B cell (primary cell): Measurements from ENCODE around the gene KIRREL3. TPM values are rescaled to one million over a fixed set of nuclear protein-coding genes. Genes with fewer than 3 reads are reported as not detected.

ENCODE experiments used
- ATAC-seq: fragments of 200-7000 bp; cut with Tn5 transposase; one replicate; pipeline ENCODE4 v1.10.0; 2021; ENCODE audit warnings: low read depth, mild to moderate bottlenecking, moderate number of reproducible peaks, moderate library complexity
- CTCF ChIA-PET: fragments of 350-600 bp; sonication (Branson Sonifier 250); formaldehyde crosslinking; loops from one replicate; lab custom pipeline; 2021; ENCODE audit warnings: antibody characterized with exemption, inconsistent platforms; lab: Charles Lee
- POLR2A ChIA-PET: fragments of 350-600 bp; sonication (Branson Sonifier 250); formaldehyde crosslinking; loops from one replicate; lab custom pipeline; 2021; ENCODE audit warnings: antibody characterized with exemption; lab: Charles Lee
- DNase-seq: peaks from one replicate; pipeline ENCODE4 v3.0.0; 2013
- H2AFZ ChIP-seq: 2 replicates; pipeline ENCODE4 v1.6.1; 2012; ENCODE audit warnings: mild to moderate bottlenecking, low read depth, low read length; ENCODE audit not compliant: insufficient read depth, poor library complexity, severe bottlenecking
- H3K27ac ChIP-seq, 2 donors: 1 replicate in 1 of 2; 2 replicates in 1 of 2; pipeline ENCODE4 v1.5.1; 2012 to 2013; ENCODE audit warnings: low read length in 2 of 2, mild to moderate bottlenecking in 2 of 2, moderate library complexity in 1 of 2
- H3K27me3 ChIP-seq, 4 experiments: fragments of 200-600 bp in 1 of 4; sonication (generic) in 1 of 4; replicated peaks in 1 of 4; 1 replicate in 2 of 4; 2 replicates in 2 of 4; pipeline versions ENCODE4 v1.6.1 to v1.7.0; 2013 to 2016; ENCODE audit warnings: low read length in 3 of 4, mild to moderate bottlenecking in 2 of 4, mixed read lengths in 1 of 4, moderate library complexity in 1 of 4; ENCODE audit not compliant: insufficient read depth in 4 of 4, control insufficient read depth in 3 of 4; ENCODE audit errors: control extremely low read depth in 1 of 4
- H3K36me3 ChIP-seq, 2 experiments: replicated peaks in 1 of 2; 1 replicate in 1 of 2; 2 replicates in 1 of 2; pipeline versions ENCODE4 v1.6.1 to v1.7.1; 2013; ENCODE audit warnings: low read length in 1 of 2; ENCODE audit not compliant: insufficient read depth in 2 of 2, control insufficient read depth in 1 of 2; ENCODE audit errors: control extremely low read depth in 1 of 2, extremely low read depth in 1 of 2
- H3K4me1 ChIP-seq, 2 donors: fragments of 200-600 bp in 1 of 2; sonication (generic) in 1 of 2; 1 replicate in 1 of 2; 2 replicates in 1 of 2; pipeline versions ENCODE4 v1.5.1 to v1.6.1; 2013 to 2017; ENCODE audit warnings: low read length in 2 of 2; ENCODE audit not compliant: control insufficient read depth in 2 of 2, insufficient read depth in 2 of 2
- H3K4me2 ChIP-seq: replicated peaks from 2 replicates; pipeline ENCODE3; 2012; ENCODE audit warnings: mild to moderate bottlenecking, low read depth, low read length; ENCODE audit not compliant: poor library complexity, severe bottlenecking
- H3K4me3 ChIP-seq, 5 experiments: fragments of 200-600 bp in 1 of 5; sonication (generic) in 1 of 5; 1 replicate in 3 of 5; 2 replicates in 2 of 5; pipeline versions ENCODE4 v1.5.1 to v1.7.0; 2011 to 2016; ENCODE audit warnings: low read length in 4 of 5, mild to moderate bottlenecking in 4 of 5, low read depth in 2 of 5, control low read depth in 1 of 5, moderate library complexity in 1 of 5; ENCODE audit not compliant: insufficient read depth in 1 of 5; ENCODE audit errors: control extremely low read depth in 1 of 5, extremely low read depth in 1 of 5
- H3K79me2 ChIP-seq: fragments of 200-600 bp; sonication (generic); one replicate; pipeline ENCODE4 v1.6.0; 2016; ENCODE audit warnings: low read length; ENCODE audit not compliant: control insufficient read depth, insufficient read depth
- H3K9ac ChIP-seq: fragments of 200-600 bp; sonication (generic); 2 replicates; pipeline ENCODE4 v1.6.1; 2017; ENCODE audit warnings: mild to moderate bottlenecking, low read length, moderate library complexity
- H3K9me3 ChIP-seq, 3 donors: one replicate each; pipeline versions ENCODE4 v1.6.1 to v1.7.1; 2013; ENCODE audit warnings: low read length in 2 of 3; ENCODE audit not compliant: control insufficient read depth in 2 of 3, insufficient read depth in 1 of 3; ENCODE audit errors: control extremely low read depth in 1 of 3
- H4K20me1 ChIP-seq: 2 replicates; pipeline ENCODE4 v1.6.0; 2012; ENCODE audit warnings: mild to moderate bottlenecking, low read length; ENCODE audit not compliant: insufficient read depth, control insufficient read depth, poor library complexity, severe bottlenecking
- H3K27ac Mint-ChIP-seq: one replicate; pipeline ENCODE4 v1.8.0; 2021; ENCODE audit warnings: mixed read lengths
- H3K27me3 Mint-ChIP-seq: one replicate; pipeline ENCODE4 v1.8.0; 2021; ENCODE audit warnings: mixed read lengths
- H3K4me1 Mint-ChIP-seq: one replicate; pipeline ENCODE4 v1.8.0; 2021; ENCODE audit warnings: mixed read lengths
- H3K4me3 Mint-ChIP-seq: one replicate; pipeline ENCODE4 v1.8.0; 2021; ENCODE audit warnings: mixed read lengths
- H3K9me3 Mint-ChIP-seq: one replicate; pipeline ENCODE4 v1.8.0; 2022; ENCODE audit warnings: mixed read lengths; ENCODE audit not compliant: insufficient read depth
- EZH2 ChIP-seq: IDR thresholded peaks from 2 replicates; pipeline ENCODE4 v1.6.1; 2012; ENCODE audit warnings: borderline replicate concordance, low read depth, mild to moderate bottlenecking, moderate library complexity, low read length; ENCODE audit not compliant: insufficient read depth, poor library complexity, severe bottlenecking
- WGBS: methylation state at CpG from one replicate; pipeline ENCODE4 v1.1.5; 2013; ENCODE audit warnings: missing lambda C conversion rate; ENCODE audit not compliant: insufficient coverage; 5-methylcytosine and 5-hydroxymethylcytosine counted together
- intact Hi-C: fragments of 100-400 bp; cut with micrococcal nuclease; formaldehyde crosslinking; loops from one replicate; pipeline ENCODE4 v1.10.0; 2022
- polyA plus RNA-seq: library from polyadenylated mRNA; depleted of rRNA; stranded (reverse); fragments of >200 nt; gene quantifications from 2 replicates; pipeline ENCODE4 v1.2.3, GENCODE V29; 2012
- total RNA-seq, 2 donors: library from RNA; stranded (reverse); fragments of 120-200 nt in 1 of 2; gene quantifications; 1 replicate in 1 of 2; 2 replicates in 1 of 2; pipeline versions ENCODE4 v1.2.3 to v1.2.4, GENCODE V29; 2013 to 2022
- TF ChIP-seq, protein P1 (sequence below): fragments of 200-600 bp; IDR thresholded peaks from one replicate; pipeline ENCODE4 v1.8.0; 2022; ENCODE audit warnings: antibody characterized with exemption, mild to moderate bottlenecking

The KIRREL3 gene
- total and polyA plus RNA-seq, 2 donors (not counting 1 experiment from before 2014, with no cell fraction given) = not detected

DNA sequence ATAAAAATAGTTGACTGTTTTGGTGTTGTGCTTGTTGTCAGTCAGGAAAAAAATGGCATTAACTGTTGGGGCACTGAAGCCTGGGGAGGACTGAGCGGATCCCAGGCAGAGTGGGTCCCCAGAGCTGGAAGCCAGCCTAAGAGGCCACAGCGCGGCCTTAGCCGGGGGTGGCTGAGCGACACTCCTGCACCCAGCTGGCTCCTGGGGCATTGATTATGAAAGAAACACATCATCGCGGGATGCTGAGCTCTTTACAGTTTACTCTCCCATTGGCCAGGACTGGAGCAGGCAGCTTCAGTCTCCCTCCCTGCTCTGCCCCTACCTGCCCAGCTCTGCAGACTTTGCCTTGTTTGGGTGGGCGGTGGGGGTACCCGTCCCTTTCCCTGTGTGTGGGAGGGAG lies 523.6 kb downstream of the KIRREL3 start:
- no peaks in the 10 kb centered on the region for H4K20me1 ChIP-seq
- no peaks in the 10 kb centered on the region for H3K27me3 ChIP-seq
- no peak overlapping the region for H3K4me3 ChIP-seq
- no peak for ATAC-seq
- no peak overlapping the region for H3K9ac ChIP-seq
- TF ChIP-seq EZH2 = no peak
- TF ChIP-seq, protein P1, sequence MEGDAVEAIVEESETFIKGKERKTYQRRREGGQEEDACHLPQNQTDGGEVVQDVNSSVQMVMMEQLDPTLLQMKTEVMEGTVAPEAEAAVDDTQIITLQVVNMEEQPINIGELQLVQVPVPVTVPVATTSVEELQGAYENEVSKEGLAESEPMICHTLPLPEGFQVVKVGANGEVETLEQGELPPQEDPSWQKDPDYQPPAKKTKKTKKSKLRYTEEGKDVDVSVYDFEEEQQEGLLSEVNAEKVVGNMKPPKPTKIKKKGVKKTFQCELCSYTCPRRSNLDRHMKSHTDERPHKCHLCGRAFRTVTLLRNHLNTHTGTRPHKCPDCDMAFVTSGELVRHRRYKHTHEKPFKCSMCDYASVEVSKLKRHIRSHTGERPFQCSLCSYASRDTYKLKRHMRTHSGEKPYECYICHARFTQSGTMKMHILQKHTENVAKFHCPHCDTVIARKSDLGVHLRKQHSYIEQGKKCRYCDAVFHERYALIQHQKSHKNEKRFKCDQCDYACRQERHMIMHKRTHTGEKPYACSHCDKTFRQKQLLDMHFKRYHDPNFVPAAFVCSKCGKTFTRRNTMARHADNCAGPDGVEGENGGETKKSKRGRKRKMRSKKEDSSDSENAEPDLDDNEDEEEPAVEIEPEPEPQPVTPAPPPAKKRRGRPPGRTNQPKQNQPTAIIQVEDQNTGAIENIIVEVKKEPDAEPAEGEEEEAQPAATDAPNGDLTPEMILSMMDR = no peak
- intact Hi-C loops = no loop called here
- no peaks in the 10 kb centered on the region for H3K79me2 ChIP-seq
- WGBS = 96% methylated on average over 9 of the region's 9 CpGs
- no peak overlapping the region for H2AFZ ChIP-seq
- H3K27me3 Mint-ChIP-seq = peaks cover 3% of the 10 kb centered on the region
- H3K4me1 ChIP-seq = peaks cover 4 to 16% of the 10 kb centered on the region in 2 donors
- no peak overlapping the region for H3K4me3 Mint-ChIP-seq
- CTCF ChIA-PET = interaction anchor here (0.6 to 10.0 kb wide), 3 partner anchors 35 to 1087 kb away, joined by 3 to 159 read pairs (median 3); no protein-coding TSS in a partner anchor
- no peak for DNase-seq
- no peaks in the 10 kb centered on the region for H3K9me3 Mint-ChIP-seq
- POLR2A ChIA-PET = no interaction called here
- peaks cover 10% of the 10 kb centered on the region for H3K4me1 Mint-ChIP-seq
- H3K27ac ChIP-seq = no peak overlapping the region
- H3K36me3 ChIP-seq = no peaks in the 10 kb centered on the region
- no peak overlapping the region for H3K4me2 ChIP-seq
- H3K27ac Mint-ChIP-seq = no peak overlapping the region
- no peaks in the 10 kb centered on the region for H3K9me3 ChIP-seq

DNA sequence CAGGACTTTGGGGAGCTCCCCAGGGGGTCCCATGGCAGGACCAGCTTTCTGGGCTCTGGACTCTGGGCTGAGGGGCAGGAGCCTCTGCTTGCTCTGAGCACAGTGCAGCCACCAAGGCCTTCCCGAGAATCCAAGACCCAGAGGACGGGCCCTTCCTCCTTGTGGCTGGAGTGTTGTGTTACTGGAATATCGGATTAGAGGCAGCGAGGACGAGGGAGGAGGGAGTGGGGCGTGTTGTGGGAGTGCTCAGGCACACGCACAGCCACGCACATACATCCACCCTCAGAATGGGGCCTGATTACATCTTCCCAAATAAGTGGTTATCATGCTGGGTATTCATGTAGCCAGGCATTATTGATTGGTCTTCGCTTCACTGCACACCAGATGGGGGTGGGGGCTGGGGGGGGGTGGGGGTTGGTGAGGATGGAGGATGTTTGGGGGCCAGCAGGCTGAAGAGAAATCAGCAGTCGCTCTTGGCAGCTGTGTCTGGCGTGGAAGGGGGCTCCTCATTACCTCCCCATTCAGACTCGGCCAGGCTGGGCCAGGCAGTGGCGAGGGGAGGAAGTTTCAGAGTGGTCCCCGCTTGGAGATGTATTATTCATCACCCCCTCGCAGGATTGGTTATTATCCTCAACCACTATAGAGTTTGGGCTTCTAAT lies 524.2 kb downstream of the KIRREL3 start:
- Histone ChIP-seq H2AFZ (no peak overlapping the region), H3K9me3 (no peaks in the 10 kb centered on the region), H3K9ac (no peak overlapping the region), H3K79me2 (no peaks in the 10 kb centered on the region), H3K4me1 (peaks cover 4 to 16% of the 10 kb centered on the region in 2 donors), H3K4me3 (no peak overlapping the region), H3K36me3 (no peaks in the 10 kb centered on the region), H3K27ac (no peak overlapping the region), H4K20me1 (no peaks in the 10 kb centered on the region), H3K27me3 (no peaks in the 10 kb centered on the region), H3K4me2 (no peak overlapping the region)
- H3K9me3 Mint-ChIP-seq = no peaks in the 10 kb centered on the region
- ATAC-seq (no peak), DNase-seq (no peak)
- CTCF ChIA-PET = interaction anchor here (0.8 to 10.0 kb wide), 2 partner anchors 9 to 34 kb away, joined by 3 to 159 read pairs; no protein-coding TSS in a partner anchor
- H3K4me1 Mint-ChIP-seq = peaks cover 10% of the 10 kb centered on the region
- 92% methylated on average over 2 of the region's 15 CpGs for WGBS
- H3K27me3 Mint-ChIP-seq = peaks cover 3% of the 10 kb centered on the region
- H3K4me3 Mint-ChIP-seq = no peak overlapping the region
- TF ChIP-seq EZH2 = no peak
- TF ChIP-seq, protein P1 = no peak
- POLR2A ChIA-PET = no interaction called here
- intact Hi-C loops = no loop called here
- no peak overlapping the region for H3K27ac Mint-ChIP-seq
